AG09319 (cell line): ENCODE data around the gene TLCD4.

Source experiments
- DNase-seq: peaks from one replicate; pipeline ENCODE4 v3.0.0-alpha.2; 2010; ENCODE audit warnings: low read depth; ENCODE audit errors: extremely low read depth
- TF ChIP-seq, protein P1 (sequence below): IDR thresholded peaks from 2 replicates; pipeline ENCODE4 v1.5.1; 2011; ENCODE audit warnings: low read depth, mild to moderate bottlenecking, inconsistent platforms, low read length, moderate library complexity

Gene TLCD4, protein sequence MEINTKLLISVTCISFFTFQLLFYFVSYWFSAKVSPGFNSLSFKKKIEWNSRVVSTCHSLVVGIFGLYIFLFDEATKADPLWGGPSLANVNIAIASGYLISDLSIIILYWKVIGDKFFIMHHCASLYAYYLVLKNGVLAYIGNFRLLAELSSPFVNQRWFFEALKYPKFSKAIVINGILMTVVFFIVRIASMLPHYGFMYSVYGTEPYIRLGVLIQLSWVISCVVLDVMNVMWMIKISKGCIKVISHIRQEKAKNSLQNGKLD

DNA sequence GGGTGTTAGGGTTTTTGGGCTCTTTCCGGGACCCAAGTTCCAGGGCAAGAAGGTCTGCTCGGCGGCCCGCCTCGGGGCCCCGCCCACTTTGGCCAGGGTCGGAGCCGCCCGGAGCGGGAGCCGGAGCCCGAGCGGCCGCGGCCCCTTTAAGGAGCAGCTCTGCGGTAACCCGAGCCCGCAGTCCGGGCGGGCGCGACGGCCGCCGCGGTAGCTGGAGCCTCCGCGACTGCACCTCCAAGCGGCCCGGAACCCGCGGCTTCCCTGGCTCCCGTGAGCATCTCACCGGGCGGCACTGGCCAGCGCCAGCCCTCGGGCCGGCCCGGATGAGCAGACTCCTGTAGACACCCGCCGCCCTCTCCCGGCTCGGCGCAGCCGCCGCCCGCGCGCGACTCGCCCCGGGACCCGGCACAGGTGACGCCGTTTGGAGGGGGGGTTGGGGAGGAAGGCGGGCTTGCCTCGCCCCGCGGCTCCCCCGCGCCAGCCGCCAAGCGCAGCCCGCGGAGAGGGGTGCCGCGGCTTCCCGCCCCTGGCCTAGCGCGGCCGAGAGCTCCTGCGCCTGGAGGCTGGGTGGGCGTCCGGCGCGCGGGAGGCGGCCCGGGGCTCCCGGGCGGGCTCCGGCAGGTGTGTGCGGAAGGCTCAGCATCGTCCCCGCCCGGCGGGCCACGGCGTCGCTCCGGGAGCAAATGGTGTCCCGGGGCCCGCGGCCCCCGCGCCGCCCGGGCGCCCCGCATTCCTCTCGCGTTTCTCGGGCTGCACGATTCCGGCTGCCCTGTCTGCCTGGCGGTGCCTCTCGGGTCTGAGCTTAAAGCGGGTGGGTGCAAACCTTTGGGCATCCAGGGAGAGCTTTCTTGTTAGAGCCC is at the start of gene TLCD4:
Gene TLCD4 (plus strand): TSS at position 149 of the 860 bp plus-strand sequence. CDS start 26,547 bp downstream, outside the sequence.
- TF ChIP-seq, protein P1, sequence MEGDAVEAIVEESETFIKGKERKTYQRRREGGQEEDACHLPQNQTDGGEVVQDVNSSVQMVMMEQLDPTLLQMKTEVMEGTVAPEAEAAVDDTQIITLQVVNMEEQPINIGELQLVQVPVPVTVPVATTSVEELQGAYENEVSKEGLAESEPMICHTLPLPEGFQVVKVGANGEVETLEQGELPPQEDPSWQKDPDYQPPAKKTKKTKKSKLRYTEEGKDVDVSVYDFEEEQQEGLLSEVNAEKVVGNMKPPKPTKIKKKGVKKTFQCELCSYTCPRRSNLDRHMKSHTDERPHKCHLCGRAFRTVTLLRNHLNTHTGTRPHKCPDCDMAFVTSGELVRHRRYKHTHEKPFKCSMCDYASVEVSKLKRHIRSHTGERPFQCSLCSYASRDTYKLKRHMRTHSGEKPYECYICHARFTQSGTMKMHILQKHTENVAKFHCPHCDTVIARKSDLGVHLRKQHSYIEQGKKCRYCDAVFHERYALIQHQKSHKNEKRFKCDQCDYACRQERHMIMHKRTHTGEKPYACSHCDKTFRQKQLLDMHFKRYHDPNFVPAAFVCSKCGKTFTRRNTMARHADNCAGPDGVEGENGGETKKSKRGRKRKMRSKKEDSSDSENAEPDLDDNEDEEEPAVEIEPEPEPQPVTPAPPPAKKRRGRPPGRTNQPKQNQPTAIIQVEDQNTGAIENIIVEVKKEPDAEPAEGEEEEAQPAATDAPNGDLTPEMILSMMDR = no peak
- DNase-seq = no peak

DNA sequence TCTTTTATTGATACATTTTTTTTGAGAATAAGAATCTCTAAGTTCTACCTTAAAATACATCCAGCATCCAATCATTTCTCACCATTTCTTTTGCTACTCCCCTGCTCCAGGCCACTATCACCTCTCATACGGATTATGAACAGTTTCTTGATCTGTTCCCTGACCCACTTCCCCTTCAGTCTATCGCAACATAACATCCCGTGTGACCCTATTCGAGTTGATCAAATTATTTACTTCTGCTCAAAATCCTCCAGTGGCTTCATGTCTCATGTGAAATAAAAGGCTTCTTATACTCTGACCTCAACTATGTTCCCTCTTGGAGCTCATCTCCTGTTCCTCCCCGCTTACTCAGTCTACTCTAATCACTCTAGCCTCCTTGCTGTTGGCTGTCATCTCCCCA is 49.6 kb upstream of the TLCD4 start:
- TF ChIP-seq, protein P1 = no peak

DNA sequence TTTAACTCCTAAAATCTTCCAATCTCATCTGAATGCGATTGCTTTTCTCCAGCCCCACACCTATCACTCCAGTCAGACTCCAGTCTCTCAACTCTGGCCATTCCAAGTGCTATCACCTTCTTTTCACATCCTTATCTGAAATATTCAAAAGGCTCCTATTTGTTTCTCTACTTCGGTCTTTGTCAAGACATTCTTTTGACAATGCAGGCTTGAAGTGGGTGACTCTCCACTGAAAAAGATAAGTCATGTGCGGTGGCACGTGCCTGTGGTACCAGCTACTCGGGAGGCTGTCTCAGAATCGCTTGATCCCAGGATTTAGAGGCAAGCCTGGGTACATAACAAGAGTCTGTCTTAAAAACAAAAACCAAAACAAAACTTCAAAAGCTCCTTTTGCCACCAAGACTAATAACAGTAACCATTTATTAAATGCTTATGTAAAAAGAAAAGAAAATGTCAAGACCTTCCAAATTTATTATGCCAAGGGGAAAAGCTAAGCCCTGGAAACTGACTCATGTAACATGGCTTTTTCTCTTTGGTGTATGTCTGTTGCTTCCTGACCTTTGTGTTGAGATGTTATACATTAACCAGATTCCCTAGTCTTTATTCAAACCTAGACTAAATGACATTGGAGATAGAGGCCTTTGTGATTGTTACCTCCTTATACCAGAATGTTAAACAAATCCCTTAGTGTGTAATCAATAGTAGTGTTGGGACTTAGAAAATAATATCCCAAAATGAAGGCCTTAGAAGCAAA is 48.0 kb upstream of the TLCD4 start:
- TF ChIP-seq, protein P1 = no peak
- no peak for DNase-seq

More for the DNA sequence above, 49.6 kb upstream of the TLCD4 start:
- no peak for DNase-seq

DNA sequence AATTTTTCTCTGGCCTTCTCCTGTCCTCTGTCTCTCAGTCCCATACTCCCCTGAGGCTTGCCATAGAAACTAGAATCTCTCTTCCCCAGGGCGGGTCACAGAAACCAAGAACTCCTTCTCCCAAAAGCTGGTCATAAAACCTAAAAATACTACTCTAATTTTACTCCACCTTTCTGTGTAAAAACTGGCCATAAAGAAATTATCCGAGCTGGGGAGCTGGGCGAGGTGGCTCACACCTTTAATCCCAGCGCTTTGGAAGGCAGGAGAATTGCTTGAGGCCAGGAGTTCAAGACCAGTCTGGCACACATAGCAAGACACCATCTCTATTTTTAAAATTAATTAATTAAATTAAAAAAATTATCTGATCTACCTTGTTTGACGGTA is 47.5 kb upstream of the TLCD4 start:
- TF ChIP-seq, protein P1 = no peak
- no peak for DNase-seq

DNA sequence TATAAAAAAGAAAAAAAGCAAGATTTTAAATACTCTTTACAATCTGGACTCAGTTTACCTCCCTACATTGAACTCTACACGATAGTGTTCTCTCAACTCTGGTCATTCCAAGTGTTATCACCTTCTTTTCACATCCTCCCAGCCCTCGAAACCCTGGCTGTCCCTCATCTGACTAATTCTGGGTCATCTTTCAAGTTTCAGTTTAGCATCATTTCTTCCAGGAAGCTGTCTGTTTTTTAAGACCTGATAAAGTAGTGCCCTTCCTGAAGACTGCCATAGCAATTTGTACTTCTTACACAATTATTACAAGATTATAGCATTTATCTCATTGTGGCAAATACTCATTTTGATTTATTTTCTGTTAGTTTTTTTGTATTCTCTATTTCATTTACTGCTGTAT is 45.6 kb upstream of the TLCD4 start:
- no peak for DNase-seq
- TF ChIP-seq, protein P1 = no peak

DNA sequence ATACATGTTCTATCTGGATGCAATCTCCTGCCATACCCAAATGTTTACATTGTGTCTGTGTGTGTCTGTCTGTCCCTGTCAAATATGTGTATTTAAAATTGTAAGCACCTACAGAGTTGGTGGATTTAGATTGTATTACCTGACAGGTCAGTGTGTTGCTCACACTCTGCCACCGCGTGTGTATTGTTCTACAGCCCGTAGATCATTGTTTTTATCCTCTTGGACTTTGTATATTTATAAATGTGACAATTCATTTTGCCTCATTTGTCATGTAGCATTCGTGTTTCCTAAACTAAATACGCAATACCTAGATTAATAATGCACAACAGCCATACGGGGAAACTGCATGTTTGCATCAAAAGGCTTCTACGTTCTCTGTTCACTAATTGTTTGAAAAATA is 45.0 kb upstream of the TLCD4 start:
- TF ChIP-seq, protein P1 = no peak
- DNase-seq = no peak
